ENCODE data around the gene GLRX. TPM values are rescaled to one million over a fixed set of nuclear protein-coding genes. Genes with fewer than 3 reads are reported as not detected.

GLRX gene
- total and polyA plus RNA-seq, 2 of the 13 experiments (the other 11 are each of a cell fraction or from before 2014, with no cell fraction given), result 63.8 to 499 TPM

DNA sequence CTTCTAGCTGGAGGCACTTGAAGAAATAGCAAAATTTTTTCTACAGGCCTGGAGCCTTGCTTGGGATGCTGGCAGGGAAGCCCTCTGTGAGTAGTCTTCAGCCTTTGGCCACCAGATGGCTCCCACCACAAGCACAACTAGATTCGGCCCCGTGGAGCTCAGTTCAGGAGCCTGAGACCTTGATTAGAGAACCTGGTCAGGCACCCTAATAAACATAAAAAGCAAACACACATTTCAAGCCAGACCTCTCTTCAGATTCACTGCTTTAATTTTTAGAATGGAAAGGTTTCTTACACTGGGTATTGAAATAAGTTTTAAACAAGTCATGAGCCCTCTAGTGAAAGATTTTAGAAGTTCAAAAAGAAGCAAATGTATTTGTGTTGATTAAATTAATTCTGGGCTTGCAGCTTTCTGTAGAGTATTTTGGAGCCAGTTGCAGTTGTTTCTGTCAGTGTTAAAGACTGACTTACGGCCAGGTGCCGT, 41.4 kb downstream of the GLRX start (continued):
- TF ChIP-seq, protein P1, sequence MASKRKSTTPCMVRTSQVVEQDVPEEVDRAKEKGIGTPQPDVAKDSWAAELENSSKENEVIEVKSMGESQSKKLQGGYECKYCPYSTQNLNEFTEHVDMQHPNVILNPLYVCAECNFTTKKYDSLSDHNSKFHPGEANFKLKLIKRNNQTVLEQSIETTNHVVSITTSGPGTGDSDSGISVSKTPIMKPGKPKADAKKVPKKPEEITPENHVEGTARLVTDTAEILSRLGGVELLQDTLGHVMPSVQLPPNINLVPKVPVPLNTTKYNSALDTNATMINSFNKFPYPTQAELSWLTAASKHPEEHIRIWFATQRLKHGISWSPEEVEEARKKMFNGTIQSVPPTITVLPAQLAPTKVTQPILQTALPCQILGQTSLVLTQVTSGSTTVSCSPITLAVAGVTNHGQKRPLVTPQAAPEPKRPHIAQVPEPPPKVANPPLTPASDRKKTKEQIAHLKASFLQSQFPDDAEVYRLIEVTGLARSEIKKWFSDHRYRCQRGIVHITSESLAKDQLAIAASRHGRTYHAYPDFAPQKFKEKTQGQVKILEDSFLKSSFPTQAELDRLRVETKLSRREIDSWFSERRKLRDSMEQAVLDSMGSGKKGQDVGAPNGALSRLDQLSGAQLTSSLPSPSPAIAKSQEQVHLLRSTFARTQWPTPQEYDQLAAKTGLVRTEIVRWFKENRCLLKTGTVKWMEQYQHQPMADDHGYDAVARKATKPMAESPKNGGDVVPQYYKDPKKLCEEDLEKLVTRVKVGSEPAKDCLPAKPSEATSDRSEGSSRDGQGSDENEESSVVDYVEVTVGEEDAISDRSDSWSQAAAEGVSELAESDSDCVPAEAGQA (IDR thresholded peaks at IDR 0.05; ENCODE audit: low read depth), result no peak
- TF ChIP-seq, protein P1 (CRISPR knock-in tag; IDR thresholded peaks at IDR 0.05; ENCODE audit: borderline replicate concordance), result no peak
- TF ChIP-seq, protein P2, sequence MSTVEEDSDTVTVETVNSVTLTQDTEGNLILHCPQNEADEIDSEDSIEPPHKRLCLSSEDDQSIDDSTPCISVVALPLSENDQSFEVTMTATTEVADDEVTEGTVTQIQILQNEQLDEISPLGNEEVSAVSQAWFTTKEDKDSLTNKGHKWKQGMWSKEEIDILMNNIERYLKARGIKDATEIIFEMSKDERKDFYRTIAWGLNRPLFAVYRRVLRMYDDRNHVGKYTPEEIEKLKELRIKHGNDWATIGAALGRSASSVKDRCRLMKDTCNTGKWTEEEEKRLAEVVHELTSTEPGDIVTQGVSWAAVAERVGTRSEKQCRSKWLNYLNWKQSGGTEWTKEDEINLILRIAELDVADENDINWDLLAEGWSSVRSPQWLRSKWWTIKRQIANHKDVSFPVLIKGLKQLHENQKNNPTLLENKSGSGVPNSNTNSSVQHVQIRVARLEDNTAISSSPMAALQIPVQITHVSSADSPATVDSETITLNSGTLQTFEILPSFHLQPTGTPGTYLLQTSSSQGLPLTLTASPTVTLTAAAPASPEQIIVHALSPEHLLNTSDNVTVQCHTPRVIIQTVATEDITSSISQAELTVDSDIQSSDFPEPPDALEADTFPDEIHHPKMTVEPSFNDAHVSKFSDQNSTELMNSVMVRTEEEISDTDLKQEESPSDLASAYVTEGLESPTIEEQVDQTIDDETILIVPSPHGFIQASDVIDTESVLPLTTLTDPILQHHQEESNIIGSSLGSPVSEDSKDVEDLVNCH (CRISPR knock-in tag; IDR thresholded peaks at IDR 0.05), result no peak
- no peak for TF ChIP-seq SMAD1 (CRISPR knock-in tag; IDR thresholded peaks at IDR 0.05; ENCODE audit: borderline replicate concordance, low read depth)
- TF ChIP-seq, protein P3, sequence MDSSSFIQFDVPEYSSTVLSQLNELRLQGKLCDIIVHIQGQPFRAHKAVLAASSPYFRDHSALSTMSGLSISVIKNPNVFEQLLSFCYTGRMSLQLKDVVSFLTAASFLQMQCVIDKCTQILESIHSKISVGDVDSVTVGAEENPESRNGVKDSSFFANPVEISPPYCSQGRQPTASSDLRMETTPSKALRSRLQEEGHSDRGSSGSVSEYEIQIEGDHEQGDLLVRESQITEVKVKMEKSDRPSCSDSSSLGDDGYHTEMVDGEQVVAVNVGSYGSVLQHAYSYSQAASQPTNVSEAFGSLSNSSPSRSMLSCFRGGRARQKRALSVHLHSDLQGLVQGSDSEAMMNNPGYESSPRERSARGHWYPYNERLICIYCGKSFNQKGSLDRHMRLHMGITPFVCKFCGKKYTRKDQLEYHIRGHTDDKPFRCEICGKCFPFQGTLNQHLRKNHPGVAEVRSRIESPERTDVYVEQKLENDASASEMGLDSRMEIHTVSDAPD (CRISPR knock-in tag; IDR thresholded peaks at IDR 0.05), result no peak
- no peak for TF ChIP-seq ZNF777 (CRISPR knock-in tag; IDR thresholded peaks at IDR 0.05)
- TF ChIP-seq ZIK1 (CRISPR knock-in tag; IDR thresholded peaks at IDR 0.05; ENCODE audit: borderline replicate concordance, low read depth), result no peak
- TF ChIP-seq ZNF331 (CRISPR knock-in tag; IDR thresholded peaks at IDR 0.05), result 0 out of 2 replicates have a peak, but pooled peaks have one; percentile 8
- TF ChIP-seq ZSCAN30 (CRISPR knock-in tag; IDR thresholded peaks at IDR 0.05), result no peak
- TF ChIP-seq KLF12 (CRISPR knock-in tag; IDR thresholded peaks at IDR 0.05; ENCODE audit: borderline replicate concordance), result no peak
- TF ChIP-seq GATA4 (IDR thresholded peaks at IDR 0.05; ENCODE audit: borderline replicate concordance, low read depth), result no peak
- TF ChIP-seq POLR2AphosphoS5 (IDR thresholded peaks at IDR 0.05; ENCODE audit: low read depth, low read length), result no peak
- TF ChIP-seq ZSCAN31 (CRISPR knock-in tag; IDR thresholded peaks at IDR 0.05; ENCODE audit: low read depth), result no peak
- TF ChIP-seq KDM4B (CRISPR knock-in tag; IDR thresholded peaks at IDR 0.05), result no peak
- no peak for TF ChIP-seq MXI1 (IDR thresholded peaks at IDR 0.05; ENCODE audit: borderline replicate concordance, low read depth, low read length)
- TF ChIP-seq BRCA1 (CRISPR knock-in tag; IDR thresholded peaks at IDR 0.05), result no peak

Measured in HepG2 (cell line).